GM19238 (cell line): Measurements from ENCODE around the gene PMVK.

ENCODE experiments used
- DNase-seq: peaks from one replicate; pipeline ENCODE4 v3.0.0; 2011; ENCODE audit warnings: low spot score; ENCODE audit not compliant: insufficient read length

The PMVK gene

GRCh38 chr1:154967331-154967950, 30.9 kb upstream of the PMVK start:
- DNase-seq: no peak

GRCh38 chr1:154966111-154966510, 29.6 kb upstream of the PMVK start:
- DNase-seq: no peak

- DNase-seq: no peak
Measured at GRCh38 chr1:154964359-154964758, 27.8 kb upstream of the PMVK start.

- DNase-seq: no peak
Measured at GRCh38 chr1:154963643-154964042, 27.1 kb upstream of the PMVK start.

GRCh38 chr1:154962795-154963330, 26.3 kb upstream of the PMVK start:
- no peak for DNase-seq

- no peak for DNase-seq
Measured at GRCh38 chr1:154962156-154962749, 25.7 kb upstream of the PMVK start.

- peak; percentile 92 for DNase-seq
Measured at GRCh38 chr1:154961207-154962155, 25.0 kb upstream of the PMVK start, which contains the start of gene PYGO2. TSS of gene PYGO2 (minus strand) at chr1:154961782. CDS start at chr1:154961576, 206 bp downstream.

GRCh38 chr1:154960446-154961136, 24.1 kb upstream of the PMVK start:
- no peak for DNase-seq

- DNase-seq: no peak
Measured at GRCh38 chr1:154959426-154959780, 22.9 kb upstream of the PMVK start.

- DNase-seq: no peak
Measured at GRCh38 chr1:154958681-154959425, 22.3 kb upstream of the PMVK start.

- DNase-seq: no peak
Measured at GRCh38 chr1:154958036-154958435, 21.5 kb upstream of the PMVK start.

- no peak for DNase-seq
Measured at GRCh38 chr1:154957091-154957657, 20.7 kb upstream of the PMVK start.

GRCh38 chr1:154956544-154956941, 20.0 kb upstream of the PMVK start:
- DNase-seq: no peak

GRCh38 chr1:154955718-154956543, 19.4 kb upstream of the PMVK start, which contains the start of gene PBXIP1:
TSS of gene PBXIP1 (minus strand) at chr1:154956099. CDS start at chr1:154953721, 2,378 bp downstream.
- DNase-seq: peak; percentile 95

- DNase-seq: peak; percentile 77
Measured at GRCh38 chr1:154955039-154955717, 18.7 kb upstream of the PMVK start.

GRCh38 chr1:154954541-154954940, 18.0 kb upstream of the PMVK start:
- no peak for DNase-seq

- DNase-seq: no peak
Measured at GRCh38 chr1:154953611-154954038, 17.1 kb upstream of the PMVK start.

GRCh38 chr1:154952664-154953063, 16.1 kb upstream of the PMVK start:
- no peak for DNase-seq
